ENCODE measurements around the gene IL36RN. TPM values are rescaled to one million over a fixed set of nuclear protein-coding genes. Genes with fewer than 3 reads are reported as not detected.

IL36RN gene
- total RNA-seq, 1 experiment from 2014 or later = not detected

Other genes with a start within 250 kb of the IL36RN start
- not detected in 2 replicates for gene IL1B, start 222.4 kb upstream of the IL36RN start, total RNA-seq (2014; rRNA removed; shearing (Covaris generic))
- gene IL37, start 148.0 kb upstream of the IL36RN start, total RNA-seq (2014; rRNA removed; shearing (Covaris generic)) = not detected in 2 replicates
- gene IL36G, start 81.2 kb upstream of the IL36RN start, total RNA-seq (2014; rRNA removed; shearing (Covaris generic)) = not detected in 2 replicates
- gene IL36A, start 53.7 kb upstream of the IL36RN start, total RNA-seq (2014; rRNA removed; shearing (Covaris generic)) = not detected in 2 replicates
- gene IL36B, start 6.3 kb upstream of the IL36RN start, total RNA-seq (2014; rRNA removed; shearing (Covaris generic)) = not detected in 2 replicates
- not detected in 2 replicates for gene IL1F10, start 8.8 kb downstream of the IL36RN start, total RNA-seq (2014; rRNA removed; shearing (Covaris generic))
- not detected in 2 replicates for gene IL1RN, start 68.4 kb downstream of the IL36RN start, total RNA-seq (2014; rRNA removed; shearing (Covaris generic))
- 0.25 TPM in 1 of 2 replicates, not detected in the other for gene PSD4, start 114.8 kb downstream of the IL36RN start, total RNA-seq (2014; rRNA removed; shearing (Covaris generic))
- gene PAX8, start 219.7 kb downstream of the IL36RN start, total RNA-seq (2014; rRNA removed; shearing (Covaris generic)) = not detected in 2 replicates